Lower lobe of right lung (tissue), 2 donors: ENCODE data around the gene GALNTL6. TPM values are rescaled to one million over a fixed set of nuclear protein-coding genes. Genes with fewer than 3 reads are reported as not detected.

Experiments
- ATAC-seq, 2 donors: fragments of 200-7000 bp; cut with Tn5 transposase; one replicate each; pipeline ENCODE4 v1.9.1; 2020 to 2022; ENCODE audit warnings: mild to moderate bottlenecking in 2 of 2, moderate library complexity in 2 of 2
- DNase-seq: peaks from one replicate; pipeline ENCODE4 v3.0.0-alpha.2; 2020
- H3K27ac ChIP-seq: fragments of 200-600 bp; one replicate; pipeline ENCODE4 v1.8.0; 2022
- H3K27me3 ChIP-seq: fragments of 200-600 bp; one replicate; pipeline ENCODE4 v1.8.0; 2022; ENCODE audit warnings: low read depth
- H3K36me3 ChIP-seq: fragments of 200-600 bp; one replicate; pipeline ENCODE4 v1.8.0; 2022; ENCODE audit warnings: mild to moderate bottlenecking
- H3K4me1 ChIP-seq: fragments of 200-600 bp; one replicate; pipeline ENCODE4 v1.8.0; 2022
- H3K4me3 ChIP-seq: fragments of 200-600 bp; one replicate; pipeline ENCODE4 v1.8.0; 2022; ENCODE audit warnings: mild to moderate bottlenecking
- H3K9me3 ChIP-seq: fragments of 200-600 bp; one replicate; pipeline ENCODE4 v1.8.0; 2022
- CTCF ChIP-seq: fragments of 200-600 bp; IDR thresholded peaks from one replicate; pipeline ENCODE4 v1.8.0; 2022; ENCODE audit warnings: antibody characterized with exemption, mild to moderate bottlenecking
- intact Hi-C: fragments of 100-400 bp; cut with DNase I; formaldehyde crosslinking; loops from one replicate; pipeline ENCODE4 v1.11.0; 2022
- total RNA-seq: library from RNA; stranded (reverse); fragmentation: NEBNext Ultra II Directional; extraction: Animal tissue kit (Norgen Biotek cat#: 25700); gene quantifications from one replicate; pipeline ENCODE4 v1.2.1, GENCODE V29; 2021
- donor health status: DM: no; HTN: yes; CAD: no; lungs with severe emphysema.

Gene GALNTL6
- total RNA-seq, 1 donor from 2014 or later = not detected

GRCh38 chr4:171876636-171877035 lies 63.4 kb downstream of the GALNTL6 start:
- no peak overlapping the region for H3K27ac ChIP-seq
- no peak for TF ChIP-seq CTCF
- no peaks in the 10 kb centered on the region for H3K4me1 ChIP-seq
- H3K36me3 ChIP-seq = no peaks in the 10 kb centered on the region
- DNase-seq (no peak), ATAC-seq (no peak)
- intact Hi-C loops = no loop called here
- H3K9me3 ChIP-seq = no peaks in the 10 kb centered on the region
- H3K4me3 ChIP-seq = no peak overlapping the region
- no peaks in the 10 kb centered on the region for H3K27me3 ChIP-seq

GRCh38 chr4:171880136-171880535 lies 66.9 kb downstream of the GALNTL6 start:
- Histone ChIP-seq H3K4me1 (no peaks in the 10 kb centered on the region), H3K36me3 (no peaks in the 10 kb centered on the region), H3K9me3 (no peaks in the 10 kb centered on the region), H3K4me3 (no peak overlapping the region), H3K27me3 (no peaks in the 10 kb centered on the region), H3K27ac (no peak overlapping the region)
- DNase-seq = no peak
- no peak for ATAC-seq
- no peak for TF ChIP-seq CTCF
- intact Hi-C loops = no loop called here

- no peak overlapping the region for H3K27ac ChIP-seq
- H3K4me3 ChIP-seq = no peak overlapping the region
- TF ChIP-seq CTCF = no peak
- DNase-seq (no peak), ATAC-seq (no peak)
- H3K36me3 ChIP-seq = no peaks in the 10 kb centered on the region
- H3K9me3 ChIP-seq = no peaks in the 10 kb centered on the region
- no peaks in the 10 kb centered on the region for H3K4me1 ChIP-seq
- H3K27me3 ChIP-seq = no peaks in the 10 kb centered on the region
- intact Hi-C loops = no loop called here
Measured at GRCh38 chr4:171889681-171890080, 76.5 kb downstream of the GALNTL6 start.

- Histone ChIP-seq H3K4me3 (no peak overlapping the region), H3K27ac (no peak overlapping the region), H3K27me3 (no peaks in the 10 kb centered on the region), H3K36me3 (no peaks in the 10 kb centered on the region), H3K4me1 (no peaks in the 10 kb centered on the region), H3K9me3 (no peaks in the 10 kb centered on the region)
- no peak for DNase-seq
- ATAC-seq = no peak
- intact Hi-C loops = no loop called here
- TF ChIP-seq CTCF = no peak
Measured at GRCh38 chr4:171891038-171891437, 77.8 kb downstream of the GALNTL6 start.

- no peak for ATAC-seq
- intact Hi-C loops = no loop called here
- Histone ChIP-seq H3K36me3 (no peaks in the 10 kb centered on the region), H3K4me1 (no peaks in the 10 kb centered on the region), H3K9me3 (no peaks in the 10 kb centered on the region), H3K4me3 (no peak overlapping the region), H3K27me3 (no peaks in the 10 kb centered on the region), H3K27ac (no peak overlapping the region)
- no peak for TF ChIP-seq CTCF
- DNase-seq = no peak
Measured at GRCh38 chr4:171896426-171896825, 83.2 kb downstream of the GALNTL6 start.

GRCh38 chr4:171919314-171919713 lies 106.1 kb downstream of the GALNTL6 start:
- Histone ChIP-seq H3K27me3 (no peaks in the 10 kb centered on the region), H3K27ac (no peak overlapping the region), H3K4me1 (no peaks in the 10 kb centered on the region), H3K9me3 (no peaks in the 10 kb centered on the region), H3K4me3 (no peak overlapping the region), H3K36me3 (no peaks in the 10 kb centered on the region)
- DNase-seq = no peak
- TF ChIP-seq CTCF = no peak
- no peak for ATAC-seq
- intact Hi-C loops = no loop called here
